Cerebellar cortex (tissue), 1 donor: ENCODE data around the gene TTC1.
"Not testable (repeated sequence)": the region's sequence is repeated elsewhere in the genome, so short reads cannot be mapped to it uniquely, and the experiment has no call there.

Experiments used
- DNase-seq: peaks from one replicate; pipeline ENCODE4 v3.0.0-alpha.2; 2015; ENCODE audit warnings: low spot score

The TTC1 gene

DNA sequence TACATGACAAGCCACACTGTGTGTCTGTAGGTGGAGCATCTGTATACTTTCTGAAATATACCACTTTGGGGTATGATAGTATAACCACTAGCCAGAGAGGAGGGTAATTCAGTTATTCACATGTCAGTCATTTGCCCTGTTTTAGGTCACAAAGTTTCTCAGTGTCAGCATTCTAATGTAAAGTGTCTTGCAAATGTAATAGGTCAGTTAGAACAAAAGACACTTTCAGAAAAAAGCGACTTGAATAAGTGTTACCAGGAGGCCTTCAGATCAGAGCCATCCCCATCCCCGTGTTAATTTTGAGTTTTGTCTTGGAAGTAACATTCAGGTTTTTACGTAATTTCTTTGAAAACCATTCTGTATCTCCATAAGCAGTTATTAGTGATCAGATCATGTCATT lies 33.7 kb downstream of the TTC1 start:
- no peak for DNase-seq

DNA sequence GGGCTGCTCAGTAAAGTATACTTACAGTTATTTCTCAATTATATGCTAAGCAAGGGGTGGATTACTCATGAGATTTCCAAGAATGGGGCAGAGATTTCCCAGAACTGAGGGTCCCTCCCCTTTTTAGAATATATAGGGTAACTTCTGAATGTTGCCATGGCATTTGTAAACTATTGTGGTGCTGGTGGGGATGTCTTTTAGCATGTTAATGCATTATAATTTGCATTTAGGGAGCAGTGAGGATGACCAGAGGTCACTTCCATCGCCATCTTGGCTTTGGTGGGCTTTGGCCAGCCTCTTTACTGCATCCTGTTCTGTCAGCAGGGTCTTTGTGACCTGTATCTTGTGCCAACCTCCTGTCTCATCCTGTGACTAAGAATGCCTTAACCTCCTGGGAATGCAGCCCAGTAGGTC lies 35.5 kb downstream of the TTC1 start:
- no peak for DNase-seq

DNA sequence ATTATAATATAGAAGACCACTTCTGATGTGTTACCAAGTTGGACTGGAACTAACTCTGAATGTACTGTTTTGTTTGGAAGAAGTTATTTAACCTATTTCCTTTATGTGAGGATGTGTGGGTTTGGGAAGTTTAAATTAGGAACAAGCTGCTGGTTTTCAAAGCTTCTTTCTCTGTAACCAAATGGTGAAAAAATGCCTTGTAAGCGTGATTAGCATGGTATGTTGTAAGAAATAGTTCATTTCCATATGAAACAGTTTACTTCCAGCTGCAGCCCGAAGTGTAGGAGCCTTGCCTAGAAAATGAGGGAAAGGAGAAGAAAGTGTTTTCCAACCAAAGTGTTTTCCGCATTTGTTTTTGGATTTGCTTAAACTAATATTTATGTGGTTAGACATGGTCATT lies 36.0 kb downstream of the TTC1 start:
- DNase-seq: no peak

DNA sequence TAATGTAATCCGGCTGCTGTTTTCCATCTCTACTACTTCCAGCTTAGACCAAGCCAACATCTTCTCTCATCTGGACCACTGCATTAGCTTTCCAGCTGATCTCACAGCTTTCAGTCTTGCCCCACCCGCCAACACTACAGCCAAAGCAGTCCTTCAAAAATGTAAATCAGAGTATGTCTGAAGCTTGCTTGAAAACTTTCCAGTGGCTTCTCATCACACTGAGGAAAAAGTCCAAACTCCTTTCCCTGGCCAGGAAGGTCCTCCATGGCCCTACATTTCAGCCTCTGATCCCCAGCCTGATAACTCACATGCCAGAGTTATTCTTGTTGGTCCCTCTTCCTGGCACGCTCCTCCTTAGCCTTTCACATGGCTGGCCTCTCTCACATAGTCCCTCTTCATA lies 38.5 kb downstream of the TTC1 start:
- DNase-seq: no peak

DNA sequence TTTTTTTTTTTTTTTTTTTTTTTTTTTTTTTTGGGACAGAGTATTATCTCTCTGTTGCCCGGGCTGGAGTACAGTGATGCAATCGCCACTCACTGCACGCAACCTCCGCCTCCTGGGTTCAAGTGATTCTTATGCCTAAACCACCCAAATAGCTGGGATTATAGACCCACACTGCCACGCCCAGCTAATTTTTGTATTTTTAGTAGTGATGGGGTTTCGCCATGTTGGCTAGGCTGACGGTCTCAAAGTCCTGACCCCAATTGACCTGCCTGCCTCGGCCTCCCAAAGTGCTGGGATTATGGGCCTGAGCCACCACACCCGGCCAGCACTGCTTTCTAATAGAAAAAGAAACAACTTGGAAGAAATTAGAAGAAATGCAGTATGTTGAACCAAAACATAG lies 39.2 kb downstream of the TTC1 start:
- no peak for DNase-seq

DNA sequence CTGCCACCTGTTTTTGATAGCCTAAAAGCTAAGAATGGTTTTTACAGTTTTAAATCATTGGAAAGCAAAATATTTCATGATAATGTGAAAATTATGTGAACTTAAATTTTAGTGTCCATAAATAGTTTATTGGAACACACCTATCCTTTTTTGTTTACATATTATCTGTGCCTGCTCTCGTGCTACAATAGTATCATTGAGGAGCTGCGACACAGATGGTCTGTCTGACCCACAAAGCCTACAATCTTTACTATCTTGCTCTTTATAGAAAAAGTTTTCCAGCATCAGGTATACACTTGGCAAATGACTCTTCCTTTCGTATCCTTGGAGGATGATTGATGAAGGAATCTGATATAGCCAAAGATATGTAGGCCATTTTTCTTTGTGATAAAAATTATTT lies 40.2 kb downstream of the TTC1 start:
- no peak for DNase-seq

DNA sequence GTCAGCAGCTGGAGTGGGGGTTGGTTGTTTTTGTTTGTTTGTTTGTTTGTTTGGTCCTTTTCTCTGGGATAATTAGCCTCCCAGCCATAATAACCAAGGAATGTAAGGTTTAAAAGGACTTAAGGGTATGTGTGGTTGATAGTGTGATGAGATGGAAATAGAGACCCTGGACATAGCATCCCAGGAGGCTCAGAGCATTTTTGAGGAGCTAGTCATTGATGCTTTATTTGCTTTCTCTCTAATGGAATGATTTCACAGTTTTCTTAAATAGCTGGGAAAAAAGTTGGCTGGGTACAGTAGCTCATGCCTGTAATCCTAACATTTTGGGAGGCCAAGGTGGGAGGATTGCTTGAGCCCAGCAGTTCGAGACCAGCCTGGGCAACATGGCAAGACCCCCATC lies 45.1 kb downstream of the TTC1 start:
- no peak for DNase-seq

DNA sequence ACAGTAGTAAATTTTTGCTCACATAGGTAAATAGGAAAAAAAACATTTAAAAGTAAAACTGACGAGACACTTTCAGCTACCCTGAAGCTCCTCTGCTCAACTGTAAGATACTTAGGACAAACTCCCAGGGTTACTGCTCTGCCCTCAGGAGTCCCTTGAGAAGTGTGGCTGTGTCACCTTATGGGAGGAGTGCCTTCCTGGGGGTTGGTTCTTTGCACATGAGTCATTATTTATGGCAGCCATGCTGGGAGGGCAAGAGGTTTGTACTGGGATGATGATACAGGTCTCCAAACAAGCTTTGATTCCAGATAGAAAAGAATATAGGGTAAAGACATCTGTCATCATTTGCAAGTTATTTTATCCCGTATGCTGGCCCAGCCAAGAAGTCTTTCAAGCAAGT lies 45.9 kb downstream of the TTC1 start:
- no peak for DNase-seq

DNA sequence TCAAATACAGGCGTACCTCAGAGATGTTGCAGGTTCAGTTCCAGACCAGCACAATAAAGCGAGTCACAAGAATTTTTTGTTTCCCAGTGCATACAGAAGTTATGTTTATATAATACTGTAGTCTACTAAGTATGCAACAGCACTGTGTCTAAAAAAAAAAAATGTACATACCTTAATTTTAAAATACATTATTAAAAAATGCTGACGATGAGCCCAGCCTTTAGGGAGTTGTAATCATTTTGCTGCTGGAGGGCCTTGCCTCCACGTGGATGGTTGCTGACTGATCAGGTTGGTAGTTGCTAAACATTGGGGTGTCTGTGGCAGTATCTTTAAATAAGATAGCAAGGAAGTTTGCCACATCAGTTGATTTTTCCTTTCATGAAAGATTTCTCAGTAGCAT lies 48.3 kb downstream of the TTC1 start:
- no peak for DNase-seq

DNA sequence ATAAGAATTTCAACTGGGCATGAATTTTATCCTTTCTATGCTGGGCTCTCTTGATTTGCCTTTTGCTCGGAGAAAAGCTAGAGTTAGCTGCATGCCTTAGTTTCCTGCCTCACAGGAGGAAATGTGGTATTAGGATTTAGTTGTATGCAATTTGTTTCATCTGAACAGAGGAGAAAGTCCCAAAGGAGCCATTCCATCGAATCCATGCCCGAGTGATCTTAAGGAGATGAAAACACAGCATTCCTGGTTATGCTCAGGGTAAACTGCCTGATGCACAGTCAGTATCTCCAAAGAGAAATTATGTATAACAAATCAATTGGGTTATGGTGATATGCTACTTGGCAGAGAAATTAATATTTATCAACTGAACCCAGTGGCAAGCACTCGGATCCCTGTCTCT lies 51.1 kb downstream of the TTC1 start:
- no peak for DNase-seq

DNA sequence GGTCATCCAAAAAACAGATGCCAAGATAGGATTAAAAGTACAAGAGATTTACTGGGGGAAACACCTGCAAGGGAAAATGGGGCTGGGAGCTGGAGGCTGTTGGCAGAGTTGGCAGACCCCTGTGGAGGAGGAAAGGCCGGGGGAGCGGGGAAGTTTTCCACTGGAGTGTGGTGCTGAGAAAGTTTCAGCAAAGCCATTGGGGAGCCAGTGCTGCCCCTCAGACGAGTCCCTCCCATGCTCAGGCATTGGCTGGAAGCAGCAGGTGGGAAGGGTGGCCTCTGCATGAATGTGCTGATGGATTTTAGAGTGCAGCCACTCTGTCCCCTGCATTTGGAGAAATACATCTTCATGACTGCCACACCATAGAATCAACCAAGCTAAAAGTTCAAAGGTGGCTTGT lies 52.8 kb downstream of the TTC1 start:
- no peak for DNase-seq

DNA sequence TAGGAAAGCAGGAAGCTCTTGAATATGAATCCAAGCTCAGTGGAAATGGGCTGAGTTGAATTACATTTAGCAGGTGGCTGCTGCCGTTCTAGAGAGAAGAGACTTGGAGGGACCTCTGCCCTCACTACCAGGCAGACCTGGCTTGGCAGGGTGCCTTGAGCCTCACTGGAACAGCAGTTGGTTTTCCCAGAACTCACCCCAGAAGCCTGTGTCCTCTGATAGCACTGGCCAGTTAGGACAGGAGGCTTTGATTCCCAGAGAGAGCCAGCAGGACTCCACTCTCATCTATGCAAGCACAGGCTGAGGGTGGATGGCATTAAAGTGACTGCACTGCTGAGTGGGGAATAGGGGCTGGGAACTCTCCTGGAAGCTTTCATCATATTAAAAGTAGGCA lies 55.5 kb downstream of the TTC1 start:
- DNase-seq: peak; percentile 74

DNA sequence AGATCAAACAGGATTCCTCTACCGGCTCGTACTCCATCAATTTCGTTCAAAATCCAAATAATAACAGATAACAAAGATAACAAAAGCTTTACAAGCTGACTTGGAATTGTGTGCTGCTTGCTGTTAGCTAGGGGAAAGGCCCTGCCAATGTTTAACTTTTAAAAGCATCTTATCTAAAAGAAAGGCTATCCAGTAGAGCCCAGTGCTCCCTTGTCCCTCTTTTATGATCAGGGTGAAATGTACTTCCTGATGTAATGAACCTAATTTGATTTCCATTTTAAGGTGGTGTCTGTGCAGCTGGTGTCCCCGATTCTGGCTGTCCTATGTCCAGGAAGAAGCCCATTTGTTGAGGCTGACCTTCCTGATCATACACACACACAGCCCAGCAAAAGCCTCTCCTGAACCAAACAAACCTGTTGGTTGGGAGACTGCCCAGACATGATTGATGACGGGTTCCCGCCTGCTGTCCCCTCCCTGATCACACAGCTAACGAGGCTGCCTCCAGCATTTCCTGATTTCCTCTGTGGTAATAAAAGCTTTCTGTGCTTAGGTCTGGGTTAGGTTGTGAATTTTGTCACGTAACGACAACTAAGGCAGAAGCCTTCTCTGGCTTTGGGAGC lies 56.2 kb downstream of the TTC1 start:
- no peak for DNase-seq

DNA sequence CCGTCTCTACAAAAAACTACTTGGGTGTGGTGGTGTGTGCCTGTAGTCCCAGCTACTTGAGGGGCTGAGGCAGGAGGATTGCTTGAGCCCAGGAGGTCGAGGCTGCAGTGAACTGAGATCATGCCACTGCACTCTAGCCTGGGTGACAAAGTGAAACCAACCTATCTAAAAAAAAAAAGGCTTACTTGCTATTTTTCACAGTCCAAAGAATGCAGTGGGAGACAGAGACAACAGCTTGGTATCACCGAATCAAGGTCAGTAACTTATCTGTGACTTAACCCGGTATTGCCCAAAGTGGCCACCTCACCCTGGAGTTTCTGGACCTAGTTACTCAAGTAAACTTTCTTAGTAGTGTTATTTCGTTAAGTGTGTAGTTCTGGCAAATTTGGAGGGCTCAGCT lies 60.2 kb downstream of the TTC1 start:
- not testable (repeated sequence) for DNase-seq

DNA sequence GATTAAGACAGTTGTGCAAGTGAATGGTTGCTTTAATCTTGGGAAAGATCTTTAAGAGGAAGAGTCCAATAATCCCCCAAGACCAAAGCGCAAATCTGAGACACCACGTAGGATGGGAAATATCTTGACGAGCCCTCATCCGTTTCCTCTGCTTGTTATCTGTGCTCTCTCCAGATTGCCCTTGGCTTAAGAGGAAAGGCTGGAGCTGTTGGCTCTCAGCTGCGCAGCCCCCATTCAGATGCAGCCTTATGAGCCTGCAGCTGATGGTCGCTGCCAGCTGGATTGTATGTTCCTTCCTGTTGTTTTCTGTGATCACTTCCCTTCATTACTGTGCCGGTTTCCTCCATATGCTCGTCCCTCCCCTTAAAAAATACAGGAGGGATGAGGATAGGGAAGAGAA lies 62.6 kb downstream of the TTC1 start:
- peak; percentile 75 for DNase-seq

DNA sequence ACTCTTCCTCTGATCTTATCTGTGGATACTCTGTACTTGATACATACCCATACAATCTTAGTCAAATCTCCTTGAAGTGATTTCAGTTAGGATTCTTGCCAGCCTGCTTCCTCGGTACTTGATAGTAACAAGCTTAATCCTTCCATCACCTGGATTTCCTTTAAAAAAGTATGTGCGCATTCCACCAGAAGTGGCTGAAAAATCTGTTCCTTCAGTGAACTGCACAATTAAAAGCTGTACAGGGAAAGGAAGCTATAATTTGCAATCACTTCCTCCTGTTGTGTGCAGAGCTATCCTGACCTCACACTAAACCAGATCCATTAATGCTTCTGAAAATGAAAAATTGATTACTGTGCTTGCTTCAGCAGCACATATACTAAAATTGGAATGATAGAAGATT lies 63.0 kb downstream of the TTC1 start:
- no peak for DNase-seq

DNA sequence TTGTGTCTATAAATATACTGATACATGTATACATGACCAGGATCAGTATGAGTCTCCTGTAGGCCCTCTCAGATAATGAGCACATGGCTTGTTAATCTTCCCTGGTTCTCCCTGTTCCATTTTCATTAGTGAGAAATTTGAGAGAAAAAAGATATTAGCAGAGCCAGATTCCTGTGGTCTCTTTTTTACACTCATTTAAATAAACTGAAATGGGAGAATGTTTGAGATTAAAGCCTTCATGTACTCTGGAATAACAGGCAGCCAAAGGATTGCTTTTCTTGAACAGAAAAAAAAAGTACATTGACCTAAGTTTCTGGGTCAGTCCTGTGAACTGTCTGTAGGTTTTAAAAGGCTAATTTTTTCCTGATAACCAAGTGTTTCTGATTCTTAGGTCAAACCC lies 66.1 kb downstream of the TTC1 start:
- no peak for DNase-seq

DNA sequence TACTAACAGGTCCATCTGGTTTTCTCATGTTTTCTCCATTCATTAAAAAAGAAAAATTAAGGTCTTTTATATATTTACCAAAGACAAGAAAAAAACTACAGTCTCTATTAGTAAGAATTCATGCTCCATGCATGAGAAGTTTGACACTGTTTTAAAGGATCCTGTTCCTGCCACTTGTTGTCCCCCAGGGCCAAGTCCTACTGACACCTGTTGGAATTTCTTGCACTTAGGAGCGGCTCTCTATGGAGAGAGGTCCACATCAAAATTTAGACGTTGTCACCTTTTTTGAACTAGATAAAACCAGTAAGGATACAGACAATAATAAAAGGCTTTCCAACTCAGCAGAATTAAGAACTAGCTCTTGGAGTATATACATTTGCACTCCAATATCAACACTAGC lies 68.1 kb downstream of the TTC1 start:
- DNase-seq: no peak

DNA sequence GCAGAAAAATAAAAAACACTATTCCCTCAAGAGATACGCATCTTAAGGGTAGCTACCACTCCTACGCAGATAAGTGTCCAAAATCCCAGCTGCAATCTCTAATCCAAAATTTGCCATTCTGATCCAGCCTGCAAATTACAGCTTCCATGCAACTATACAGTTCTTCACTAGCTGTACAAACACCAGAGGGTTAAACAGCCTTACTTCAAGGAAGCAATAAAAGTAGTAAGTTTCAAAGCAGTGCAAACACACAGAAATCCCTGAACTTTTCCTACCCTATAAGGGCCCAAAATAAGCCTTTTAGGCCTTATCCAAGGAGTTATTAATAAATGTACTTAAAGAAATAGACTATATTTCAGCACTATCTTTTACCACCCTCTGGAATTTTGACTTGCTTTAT lies 70.8 kb downstream of the TTC1 start:
- DNase-seq: no peak

DNA sequence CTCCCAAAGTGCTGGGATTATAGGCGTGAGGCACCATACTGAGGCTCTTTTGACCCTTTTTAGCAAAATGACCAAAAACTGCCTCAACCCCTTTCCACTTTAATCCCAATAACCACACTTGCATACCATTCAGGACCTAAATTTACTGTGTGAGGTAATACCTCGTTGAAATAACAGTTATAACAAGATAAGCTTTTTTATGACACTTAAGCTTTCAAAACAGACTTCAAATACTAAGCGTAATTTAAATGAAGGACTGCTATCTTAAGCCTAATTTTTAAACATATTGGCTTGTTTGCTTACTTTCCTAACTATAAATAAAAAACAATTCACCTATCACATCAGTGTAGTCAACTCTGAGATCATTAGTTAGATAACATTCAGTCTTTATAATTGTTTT lies 72.6 kb downstream of the TTC1 start:
- peak; percentile 57 for DNase-seq

DNA sequence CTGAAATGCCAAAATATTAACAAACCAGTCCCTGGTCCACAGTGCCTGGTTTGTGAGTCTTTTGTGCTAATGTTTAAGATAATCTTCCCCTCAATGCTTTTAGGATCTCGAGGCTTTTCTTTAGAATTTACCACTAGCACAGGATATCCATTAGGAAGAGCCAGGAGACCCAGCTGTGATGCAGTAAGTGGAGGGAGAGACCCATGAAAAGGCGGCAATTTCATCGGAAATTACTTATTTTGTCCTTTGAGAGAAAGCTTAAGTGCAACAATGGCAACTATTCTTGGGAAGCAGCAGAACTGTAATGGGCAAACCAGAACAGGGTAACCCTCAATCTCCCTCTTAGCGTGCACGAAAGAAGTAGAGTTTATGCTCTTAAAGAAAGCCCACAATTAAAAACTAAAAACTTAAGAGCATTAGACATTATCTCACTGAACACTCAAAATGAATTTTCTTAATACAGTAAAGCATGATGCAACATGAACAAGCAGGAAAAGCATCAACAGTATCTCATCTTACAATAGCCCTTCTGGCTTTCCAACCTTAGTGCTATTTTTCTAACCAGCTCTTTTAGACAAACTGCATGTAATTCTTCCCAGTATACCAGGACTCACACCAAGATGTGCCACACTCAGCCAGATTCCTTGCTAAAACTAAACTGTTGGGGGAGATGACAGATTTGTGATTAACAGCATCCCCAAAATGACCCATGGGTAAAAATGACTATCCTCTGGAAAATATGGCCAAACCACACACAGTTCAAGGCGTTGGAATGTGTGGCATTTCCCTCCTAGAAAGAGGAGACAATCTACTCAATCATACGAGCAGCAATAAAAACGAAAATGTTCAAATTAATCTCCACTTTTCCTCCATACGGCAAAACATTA lies 73.9 kb downstream of the TTC1 start:
- DNase-seq: peak; percentile 73

DNA sequence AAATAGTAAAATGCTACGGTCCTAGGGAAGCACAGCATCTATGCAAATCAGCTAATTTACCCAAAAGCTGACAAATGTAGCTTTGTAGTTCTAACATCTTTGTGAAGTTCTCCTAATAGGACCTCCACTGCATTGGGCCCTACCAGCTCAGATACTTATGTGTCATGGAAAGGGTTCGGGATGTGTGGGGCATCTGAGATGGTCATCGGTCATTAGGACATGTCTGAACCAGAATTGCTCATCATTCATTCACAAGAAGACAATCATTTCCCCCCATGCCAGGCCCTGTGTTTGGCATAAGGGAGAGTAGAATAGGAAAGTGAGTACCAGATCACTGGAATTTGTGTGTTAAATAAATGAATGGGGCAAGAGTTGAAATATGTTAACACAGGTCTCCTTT lies 74.6 kb downstream of the TTC1 start:
- DNase-seq: peak; percentile 60

DNA sequence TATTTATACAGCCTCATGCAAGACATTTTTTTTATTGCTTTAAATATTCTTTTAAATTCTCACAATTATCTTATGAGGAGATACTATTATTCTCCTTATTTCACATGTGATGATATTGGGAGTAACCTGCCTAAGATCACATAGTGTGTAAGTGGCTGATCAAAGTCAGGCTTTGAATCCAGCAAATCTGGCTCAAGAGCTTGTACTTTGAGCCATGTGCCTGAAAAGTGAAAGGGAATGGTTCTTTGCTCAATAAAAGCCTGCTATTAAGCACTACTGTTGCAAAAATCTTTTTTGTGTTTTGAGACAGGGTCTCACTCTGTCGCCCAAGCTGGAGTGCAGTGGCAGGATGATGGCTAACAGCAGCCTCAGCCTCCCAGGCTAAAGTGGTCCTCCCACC lies 75.2 kb downstream of the TTC1 start:
- no peak for DNase-seq

DNA sequence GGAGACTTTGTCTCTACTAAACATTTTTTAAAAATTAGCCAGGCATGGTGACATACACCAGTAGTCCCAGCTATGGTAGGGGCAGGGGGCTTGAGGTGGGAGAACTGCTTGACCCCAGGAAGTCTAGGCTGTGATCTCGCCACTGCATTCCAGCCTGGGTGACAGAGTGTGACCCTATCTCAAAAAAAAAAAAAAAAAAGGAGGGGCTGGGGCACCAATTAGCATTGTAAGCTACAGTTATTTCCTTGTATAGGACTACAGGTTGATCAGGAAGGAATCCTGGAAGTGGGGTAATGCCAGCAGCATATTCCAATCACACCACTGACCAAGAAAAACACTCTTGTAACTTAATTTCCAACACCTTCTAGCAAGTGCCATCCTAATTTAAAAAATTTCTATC lies 78.3 kb downstream of the TTC1 start:
- DNase-seq: no peak
